T-helper 17 cell (primary cell): ENCODE results near the gene PLA2G7. TPM values are rescaled to one million over a fixed set of nuclear protein-coding genes. Genes with fewer than 3 reads are reported as not detected.
"Not testable (repeated sequence)": the region's sequence is repeated elsewhere in the genome, so short reads cannot be mapped to it uniquely, and the experiment has no call there.

Source experiments
- ATAC-seq: fragments of 150-1000 bp; cut with Tn5 transposase; 2 replicates; pipeline ENCODE4 v1.10.0; 2021; ENCODE audit warnings: mild to moderate bottlenecking, moderate library complexity
- DNase-seq, 3 donors: peaks; one replicate each; pipeline versions ENCODE4 v3.0.0 to v3.0.0-alpha.2; 2020 to 2021
- H3K9me3 ChIP-seq: one replicate; pipeline ENCODE4 v1.7.0; 2013; ENCODE audit warnings: low read length, mild to moderate bottlenecking; ENCODE audit not compliant: control insufficient read depth, poor library complexity, severe bottlenecking
- H3K27ac Mint-ChIP-seq: one replicate; pipeline ENCODE4 v1.8.0; 2022; ENCODE audit warnings: mild to moderate bottlenecking, moderate library complexity, mixed read lengths
- H3K27me3 Mint-ChIP-seq: one replicate; pipeline ENCODE4 v1.8.0; 2022; ENCODE audit warnings: mixed read lengths
- H3K36me3 Mint-ChIP-seq: one replicate; pipeline ENCODE4 v1.8.0; 2022; ENCODE audit warnings: low read depth, mixed read lengths
- H3K4me1 Mint-ChIP-seq: one replicate; pipeline ENCODE4 v1.8.0; 2022; ENCODE audit warnings: mild to moderate bottlenecking, mixed read lengths
- H3K4me3 Mint-ChIP-seq: one replicate; pipeline ENCODE4 v1.8.0; 2022; ENCODE audit warnings: mild to moderate bottlenecking, moderate library complexity, mixed read lengths
- total RNA-seq, 4 donors: library from RNA in 2 of 4; stranded (reverse) in 2 of 4; gene quantifications; one replicate each; pipeline ENCODE4 v1.2.3 and lab custom pipeline; 2022 to 2026

PLA2G7 gene
- total RNA-seq, 2 donors from 2014 or later, result 0.20 TPM; not detected in 1

- ATAC-seq, result no peak
- DNase-seq, result no peak
- Mint-ChIP-seq H3K27me3 (peaks cover 11% of the 10 kb centered on the region), H3K36me3 (no peaks in the 10 kb centered on the region), H3K4me3 (no peak overlapping the region), H3K27ac (no peak overlapping the region), H3K4me1 (no peaks in the 10 kb centered on the region)
- H3K9me3 ChIP-seq, result no peaks in the 10 kb centered on the region
Measured at GRCh38 chr6:46760925-46761324, 25.8 kb upstream of the PLA2G7 start.

- Mint-ChIP-seq H3K4me3 (no peak overlapping the region), H3K36me3 (no peaks in the 10 kb centered on the region), H3K27me3 (peaks cover 6% of the 10 kb centered on the region), H3K27ac (no peak overlapping the region), H3K4me1 (no peaks in the 10 kb centered on the region)
- ATAC-seq, result no peak
- DNase-seq, result no peak
- H3K9me3 ChIP-seq, result no peaks in the 10 kb centered on the region
Measured at GRCh38 chr6:46758960-46759753, 24.0 kb upstream of the PLA2G7 start.

- ATAC-seq, result no peak
- H3K4me1 Mint-ChIP-seq, result no peaks in the 10 kb centered on the region
Measured at GRCh38 chr6:46757214-46757596, 22.0 kb upstream of the PLA2G7 start.

GRCh38 chr6:46756469-46757213 lies 21.5 kb upstream of the PLA2G7 start:
- no peak for ATAC-seq
- peaks cover 9% of the 10 kb centered on the region for H3K27me3 Mint-ChIP-seq

More at GRCh38 chr6:46757214-46757596, 22.0 kb upstream of the PLA2G7 start:
- no peaks in the 10 kb centered on the region for H3K9me3 ChIP-seq
- Mint-ChIP-seq H3K4me3 (no peak overlapping the region), H3K27me3 (peaks cover 9% of the 10 kb centered on the region), H3K36me3 (no peaks in the 10 kb centered on the region), H3K27ac (no peak overlapping the region)
- no peak for DNase-seq

GRCh38 chr6:46755865-46756264 lies 20.7 kb upstream of the PLA2G7 start:
- no peak overlapping the region for H3K27ac Mint-ChIP-seq
- H3K9me3 ChIP-seq, result no peaks in the 10 kb centered on the region
- no peaks in the 10 kb centered on the region for H3K36me3 Mint-ChIP-seq
- H3K27me3 Mint-ChIP-seq, result peaks cover 9% of the 10 kb centered on the region
- DNase-seq (no peak), ATAC-seq (no peak)
- H3K4me3 Mint-ChIP-seq, result no peak overlapping the region
- H3K4me1 Mint-ChIP-seq, result no peaks in the 10 kb centered on the region

More at GRCh38 chr6:46756469-46757213, 21.5 kb upstream of the PLA2G7 start:
- DNase-seq, result no peak
- Mint-ChIP-seq H3K36me3 (no peaks in the 10 kb centered on the region), H3K4me1 (no peaks in the 10 kb centered on the region), H3K4me3 (no peak overlapping the region), H3K27ac (no peak overlapping the region)
- no peaks in the 10 kb centered on the region for H3K9me3 ChIP-seq

- H3K9me3 ChIP-seq, result no peaks in the 10 kb centered on the region
- Mint-ChIP-seq H3K4me1 (no peaks in the 10 kb centered on the region), H3K4me3 (no peak overlapping the region), H3K27ac (no peak overlapping the region), H3K27me3 (peaks cover 14% of the 10 kb centered on the region), H3K36me3 (no peaks in the 10 kb centered on the region)
- ATAC-seq (no peak), DNase-seq (no peak)
Measured at GRCh38 chr6:46751658-46752057, 16.5 kb upstream of the PLA2G7 start.

GRCh38 chr6:46749731-46750130 lies 14.6 kb upstream of the PLA2G7 start:
- no peak for DNase-seq
- Mint-ChIP-seq H3K4me3 (no peak overlapping the region), H3K36me3 (no peaks in the 10 kb centered on the region), H3K27me3 (peaks cover 20% of the 10 kb centered on the region), H3K27ac (no peak overlapping the region), H3K4me1 (no peaks in the 10 kb centered on the region)
- no peaks in the 10 kb centered on the region for H3K9me3 ChIP-seq
- no peak for ATAC-seq

- Mint-ChIP-seq H3K4me3 (no peak overlapping the region), H3K36me3 (no peaks in the 10 kb centered on the region), H3K4me1 (no peaks in the 10 kb centered on the region), H3K27ac (no peak overlapping the region), H3K27me3 (peaks cover 20% of the 10 kb centered on the region)
- DNase-seq, result no peak
- H3K9me3 ChIP-seq, result no peaks in the 10 kb centered on the region
- no peak for ATAC-seq
Measured at GRCh38 chr6:46748940-46749503, 13.8 kb upstream of the PLA2G7 start.

GRCh38 chr6:46746696-46747095 lies 11.5 kb upstream of the PLA2G7 start, which contains the start of gene ANKRD66:
TSS of gene ANKRD66 (plus strand) at chr6:46746933. CDS start at chr6:46751949, 5,016 bp downstream.
- DNase-seq, result no peak
- H3K9me3 ChIP-seq, result no peaks in the 10 kb centered on the region
- H3K4me3 Mint-ChIP-seq, result no peak within 1 kb of the TSS
- H3K36me3 Mint-ChIP-seq, result no peaks in the 10 kb centered on the region
- no peaks in the 10 kb centered on the region for H3K4me1 Mint-ChIP-seq
- peaks cover 12% of the 10 kb centered on the region for H3K27me3 Mint-ChIP-seq
- no peak within 1 kb of the TSS for H3K27ac Mint-ChIP-seq
- no peak for ATAC-seq

GRCh38 chr6:46745973-46746372 lies 10.8 kb upstream of the PLA2G7 start:
- DNase-seq, result no peak
- H3K27me3 Mint-ChIP-seq, result peaks cover 12% of the 10 kb centered on the region
- H3K4me3 Mint-ChIP-seq, result no peak overlapping the region

GRCh38 chr6:46744159-46744725 lies 9.1 kb upstream of the PLA2G7 start:
- not testable (repeated sequence) for H3K4me1 Mint-ChIP-seq, H3K27ac Mint-ChIP-seq, ATAC-seq, DNase-seq, H3K9me3 ChIP-seq, H3K4me3 Mint-ChIP-seq, H3K36me3 Mint-ChIP-seq
- peaks cover 12% of the 10 kb centered on the region for H3K27me3 Mint-ChIP-seq

More at GRCh38 chr6:46745973-46746372, 10.8 kb upstream of the PLA2G7 start:
- no peaks in the 10 kb centered on the region for H3K9me3 ChIP-seq
- Mint-ChIP-seq H3K4me1 (no peaks in the 10 kb centered on the region), H3K36me3 (no peaks in the 10 kb centered on the region), H3K27ac (no peak overlapping the region)
- no peak for ATAC-seq

- ATAC-seq (no peak), DNase-seq (no peak)
- Mint-ChIP-seq H3K27me3 (peaks cover 14% of the 10 kb centered on the region), H3K36me3 (no peaks in the 10 kb centered on the region), H3K4me1 (no peaks in the 10 kb centered on the region), H3K4me3 (no peak overlapping the region), H3K27ac (no peak overlapping the region)
- no peaks in the 10 kb centered on the region for H3K9me3 ChIP-seq
Measured at GRCh38 chr6:46743425-46744158, 8.4 kb upstream of the PLA2G7 start.
